DMS79 treated with DMSO at 0.1 percent for 48 hours (cell line): ENCODE data around the gene PNPLA3.

Source experiments
- DNase-seq: peaks from one replicate; lab custom pipeline; 2025; lab: John Stamatoyannopoulos, UW

PNPLA3 gene

DNA sequence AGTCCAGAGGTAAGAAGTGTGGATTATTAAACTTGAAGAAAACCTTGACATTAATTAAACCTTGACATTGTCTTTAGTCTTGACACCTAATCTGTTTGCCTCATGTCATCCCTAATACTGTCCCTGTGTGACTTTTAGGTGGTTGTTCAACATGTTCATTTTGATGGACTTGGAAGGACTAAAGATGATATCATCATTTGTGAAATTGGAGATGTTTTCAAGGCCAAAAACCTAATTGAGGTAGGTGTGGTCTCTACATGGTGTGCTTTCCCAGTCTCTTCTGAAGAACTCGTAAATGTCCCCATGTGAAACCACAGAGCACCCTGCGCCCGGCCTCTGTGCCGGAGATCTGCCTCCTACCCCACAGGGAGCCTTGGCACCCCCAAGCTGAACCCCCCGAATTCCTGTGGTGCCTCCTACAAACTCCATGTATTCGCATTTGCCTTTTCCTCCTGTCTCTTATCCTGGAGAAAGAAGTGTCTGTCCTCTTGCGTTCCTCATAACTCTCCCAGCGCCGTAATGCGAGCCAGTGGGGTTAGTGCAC is 40.8 kb downstream of the PNPLA3 start:
- DNase-seq, result no peak

GRCh38 chr22:43967069-43967468 is 43.5 kb downstream of the PNPLA3 start:
- DNase-seq, result no peak

DNA sequence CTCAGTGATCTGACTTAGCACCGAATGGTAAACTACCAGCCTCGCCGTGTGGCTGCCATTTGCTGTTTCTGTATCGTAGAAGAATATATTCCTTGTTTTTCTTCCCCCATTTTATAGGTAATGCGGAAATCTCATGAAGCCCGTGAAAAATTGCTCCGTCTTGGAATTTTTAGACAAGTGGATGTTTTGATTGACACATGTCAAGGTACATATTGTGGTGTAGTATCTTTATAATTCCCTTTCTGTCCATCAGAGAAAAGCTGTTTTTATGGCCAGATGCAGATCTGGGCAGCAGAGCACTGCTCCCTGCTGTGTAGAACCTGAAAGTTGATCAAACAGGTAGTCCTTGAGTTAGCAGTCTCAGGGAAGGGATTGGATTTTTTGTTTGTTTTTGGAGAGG is 45.0 kb downstream of the PNPLA3 start:
- DNase-seq, result no peak

- no peak for DNase-seq
These were observed 45.6 kb downstream of the PNPLA3 start for GRCh38 chr22:43969021-43969878.

GRCh38 chr22:43969989-43970755 is 46.6 kb downstream of the PNPLA3 start:
- no peak for DNase-seq

DNA sequence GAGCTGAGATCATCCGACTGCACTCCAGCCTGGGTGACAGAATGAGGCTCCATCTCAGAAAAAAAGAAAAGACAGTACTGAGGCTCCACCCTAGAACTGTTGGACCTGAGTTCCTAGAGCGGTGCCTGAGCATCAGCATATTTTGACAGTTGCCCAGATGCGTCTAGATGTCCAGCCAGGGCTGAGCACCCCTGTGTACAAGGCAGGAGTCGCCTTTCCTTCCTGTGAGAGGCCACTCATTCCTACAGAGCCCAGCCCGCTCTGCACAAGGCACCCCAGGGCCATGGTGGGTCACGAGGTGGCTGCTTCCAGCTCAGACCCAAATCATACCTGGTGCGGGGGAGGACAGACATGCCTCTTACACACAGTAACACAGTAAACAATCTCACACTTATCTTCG is 47.5 kb downstream of the PNPLA3 start:
- no peak for DNase-seq

GRCh38 chr22:43972931-43973462 is 49.4 kb downstream of the PNPLA3 start:
- DNase-seq, result no peak

- no peak for DNase-seq
These were observed 50.5 kb downstream of the PNPLA3 start for GRCh38 chr22:43974028-43974545.

DNA sequence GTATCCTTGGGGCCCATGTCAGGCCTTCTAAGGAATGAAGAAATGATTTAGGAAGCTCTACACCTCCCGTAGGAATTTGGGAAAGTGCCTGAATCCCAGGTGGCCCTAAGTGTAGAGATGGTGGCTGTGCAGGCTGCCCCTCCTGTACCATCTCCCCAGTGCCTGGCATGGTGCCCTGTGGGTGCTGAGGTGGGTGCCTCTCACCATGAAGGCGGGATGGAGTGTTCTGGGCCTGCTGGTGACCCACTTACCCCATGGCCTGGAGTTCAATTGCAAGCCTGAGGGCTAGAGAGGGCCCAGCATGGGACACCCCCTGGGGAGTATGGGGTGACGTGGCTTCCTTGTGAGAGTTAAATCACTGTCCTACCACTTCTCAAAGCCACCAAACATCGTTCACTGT is 51.4 kb downstream of the PNPLA3 start:
- no peak for DNase-seq

DNA sequence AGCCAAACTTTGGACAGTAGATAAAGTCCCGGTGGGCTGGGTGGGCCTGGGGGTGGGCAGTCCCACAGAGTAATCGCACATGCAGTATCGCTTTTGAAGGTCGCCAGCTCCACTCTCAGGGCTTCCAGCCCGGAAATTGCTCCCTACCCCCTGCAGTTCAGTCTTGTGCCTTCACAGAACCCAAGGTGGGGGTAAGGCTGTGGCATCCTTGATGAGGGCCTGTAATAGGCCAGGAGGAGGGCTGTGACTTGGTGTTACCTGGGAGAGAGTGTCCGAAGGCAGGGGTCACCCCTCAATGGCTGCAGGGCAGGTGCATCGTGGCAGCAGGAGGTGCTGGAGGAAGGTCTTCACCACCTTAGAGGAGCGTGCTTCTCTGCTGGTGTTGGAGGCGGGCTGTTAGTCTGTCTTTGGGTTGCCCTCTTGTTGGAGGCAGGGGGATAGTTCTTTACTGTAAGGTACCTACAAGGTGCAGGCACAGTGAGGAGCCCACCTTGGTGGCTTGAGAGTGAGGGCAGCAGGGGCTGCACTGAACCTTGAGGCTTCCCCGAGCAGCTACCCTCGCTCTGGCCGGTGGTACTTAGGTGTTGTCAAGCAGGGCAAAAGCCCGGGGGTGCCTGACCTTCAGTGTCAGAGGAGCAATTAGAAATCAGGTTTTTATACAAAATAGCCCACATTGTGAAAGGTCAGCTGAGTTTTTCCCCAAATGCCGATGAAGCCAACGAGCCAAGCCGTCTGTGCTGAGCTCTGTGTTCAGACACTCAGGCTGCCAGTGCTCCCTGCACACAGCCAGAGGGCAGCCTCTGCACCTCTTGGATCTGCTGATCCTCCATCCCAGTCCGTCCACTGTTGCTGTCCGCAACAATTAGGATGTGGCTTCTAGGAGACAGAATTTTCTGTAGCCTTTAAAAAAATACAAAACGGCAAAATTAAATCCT is 53.5 kb downstream of the PNPLA3 start:
- no peak for DNase-seq

GRCh38 chr22:43978558-43978957 is 55.0 kb downstream of the PNPLA3 start:
- no peak for DNase-seq

GRCh38 chr22:43980579-43980978 is 57.0 kb downstream of the PNPLA3 start:
- no peak for DNase-seq

DNA sequence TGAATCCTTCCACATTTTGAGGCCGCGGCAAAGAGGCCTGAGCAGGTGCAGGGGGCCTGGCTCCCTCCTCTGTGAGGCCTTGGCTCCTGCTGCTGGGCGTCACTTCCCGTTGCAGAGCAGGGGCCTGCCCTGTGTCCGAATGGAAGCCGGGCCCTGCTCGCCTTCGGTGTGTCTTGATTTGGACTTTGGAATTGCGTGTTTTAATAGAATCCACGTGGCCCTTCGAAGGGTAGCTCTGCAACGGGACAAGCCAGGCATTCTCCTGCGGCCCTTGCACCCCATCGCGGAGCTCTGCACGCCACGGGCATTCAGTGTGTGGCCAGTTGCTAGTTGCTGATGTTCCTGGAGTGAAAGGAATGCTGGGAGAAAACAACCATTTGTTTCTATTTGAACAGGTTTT is 57.4 kb downstream of the PNPLA3 start:
- DNase-seq, result no peak

DNA sequence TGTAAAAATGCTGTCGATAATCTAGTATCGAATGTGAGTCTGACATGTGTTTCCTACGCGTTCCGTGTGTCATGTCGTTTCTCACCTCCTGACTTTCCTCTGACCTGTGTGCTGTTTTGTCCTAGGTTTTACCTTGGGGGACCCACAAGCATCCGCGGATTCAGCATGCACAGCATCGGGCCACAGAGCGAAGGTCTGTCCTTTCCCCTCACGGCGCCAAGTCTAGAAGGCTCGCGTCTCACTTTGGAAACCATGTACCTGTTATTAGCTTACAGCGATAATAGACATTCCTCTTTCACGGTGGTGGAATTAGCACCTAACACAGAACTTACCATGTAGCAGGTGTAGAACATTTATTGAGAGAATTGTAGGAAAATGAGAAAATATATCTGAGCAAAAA is 60.2 kb downstream of the PNPLA3 start:
- no peak for DNase-seq

DNA sequence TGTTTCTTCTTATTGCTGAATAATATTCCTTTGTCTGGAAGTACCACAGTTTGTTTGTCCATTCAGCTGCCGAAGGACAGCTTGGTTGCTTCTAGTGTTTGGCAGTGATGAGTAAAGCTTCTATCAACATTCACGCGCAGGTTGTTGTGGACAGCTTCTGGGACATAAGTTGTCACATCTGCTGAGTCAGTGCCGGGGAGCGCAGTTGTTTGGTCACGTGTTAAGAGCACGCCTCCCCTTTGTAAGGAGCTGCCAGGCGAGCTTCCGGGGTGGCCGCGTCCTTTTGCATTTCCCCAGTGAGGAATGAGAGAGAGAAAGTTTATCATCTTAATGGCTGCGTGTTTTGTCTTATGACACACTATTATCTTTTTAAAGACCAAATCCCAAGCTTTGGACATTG is 61.9 kb downstream of the PNPLA3 start:
- DNase-seq, result no peak

- no peak for DNase-seq
These were observed 64.7 kb downstream of the PNPLA3 start for GRCh38 chr22:43988116-43988820.

GRCh38 chr22:43988960-43989359 is 65.4 kb downstream of the PNPLA3 start:
- no peak for DNase-seq

DNA sequence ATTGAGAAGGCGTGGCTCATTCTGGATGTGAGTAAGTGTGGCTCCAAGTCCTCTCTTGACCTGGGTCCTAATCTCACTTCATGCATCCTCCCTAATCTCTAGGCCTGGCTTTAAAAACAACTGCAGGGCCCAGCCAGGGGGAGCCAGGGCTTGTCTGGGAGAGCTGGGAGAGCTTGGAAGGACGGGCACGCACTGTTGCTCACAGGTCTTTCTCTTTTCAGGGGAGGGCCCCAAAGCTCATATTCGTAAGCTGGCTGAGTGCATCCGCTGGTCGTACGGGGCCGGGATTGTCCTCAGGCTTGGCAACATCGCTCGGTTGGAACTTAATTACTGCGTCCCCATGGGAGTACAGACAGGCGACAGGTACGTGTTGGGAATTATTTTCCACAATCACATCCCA is 66.4 kb downstream of the PNPLA3 start:
- DNase-seq, result no peak

- no peak for DNase-seq
These were observed 67.9 kb downstream of the PNPLA3 start for GRCh38 chr22:43991316-43992020.

DNA sequence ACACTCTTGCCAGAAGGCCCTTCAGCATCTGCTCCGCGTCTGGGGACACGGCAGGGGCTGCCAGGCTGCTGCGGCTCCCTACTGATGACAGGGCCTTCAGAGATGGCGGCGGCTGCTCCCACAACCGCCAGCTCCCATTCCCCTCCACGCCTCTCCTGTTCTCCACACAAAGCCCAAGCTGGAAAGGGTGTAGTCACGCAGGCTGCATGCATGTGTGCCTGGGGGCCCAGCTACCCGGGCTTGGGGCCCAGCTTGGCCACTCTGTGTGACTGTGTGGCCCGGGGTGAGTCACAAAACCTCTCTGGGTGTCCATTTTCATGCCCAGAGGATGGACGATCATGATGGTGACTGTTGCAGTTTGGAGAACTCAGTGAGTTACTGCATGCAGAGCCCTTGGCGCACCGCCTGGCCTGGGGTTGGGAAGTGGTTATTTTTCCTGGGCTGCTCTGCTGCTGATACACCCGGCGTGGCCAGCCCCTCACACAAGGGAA is 68.8 kb downstream of the PNPLA3 start:
- DNase-seq, result no peak
